ENCODE results near the gene IKZF5.

DNA sequence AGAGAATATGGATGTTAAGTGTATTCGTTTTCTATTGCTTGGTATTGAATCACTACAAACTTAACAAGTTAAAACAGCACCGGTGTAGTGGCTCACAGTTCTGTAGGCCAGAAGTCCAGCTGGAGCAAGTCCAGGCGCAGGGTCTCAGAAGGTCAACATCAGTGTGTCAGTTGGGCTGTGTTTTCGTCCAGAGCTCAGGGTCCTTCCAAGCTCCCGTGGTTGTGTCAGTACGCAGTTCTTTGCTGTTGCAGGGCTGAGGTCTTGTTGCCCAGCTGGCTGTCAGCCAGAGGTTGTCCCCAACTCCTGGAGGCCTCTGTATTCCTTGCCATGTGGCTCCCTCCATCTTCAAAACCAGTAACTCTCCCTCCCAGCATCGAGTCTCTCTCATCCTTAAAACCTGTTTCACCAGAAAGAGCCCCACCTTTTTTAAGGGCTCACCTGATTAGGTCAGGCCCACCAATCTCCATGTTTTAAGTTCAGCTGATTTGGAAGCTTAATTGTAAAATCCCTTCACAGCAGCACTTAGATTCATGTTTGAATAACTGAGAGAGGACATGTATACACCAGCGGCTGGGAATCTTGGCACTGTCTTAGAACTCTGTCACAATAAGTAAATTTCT is 27.0 kb upstream of the IKZF5 start:
- TF ChIP-seq TAF1 (IDR thresholded peaks at IDR 0.05; ENCODE audit: borderline replicate concordance, low read depth, low read length) (no peak), POLR2A (IDR thresholded peaks at IDR 0.05; ENCODE audit: low read depth, low read length) (no peak)
